GM23248 (cell line): ENCODE measurements around the gene ZNF839.

Experiments used
- EZH2 ChIP-seq: fragments of 200-600 bp; sonication (generic); IDR thresholded peaks from 2 replicates; pipeline ENCODE4 v1.6.1; 2018; ENCODE audit warnings: antibody characterized with exemption, mild to moderate bottlenecking; ENCODE audit not compliant: insufficient read depth, poor library complexity, severe bottlenecking
- EZH2phosphoT487 ChIP-seq: fragments of 200-600 bp; sonication (generic); IDR thresholded peaks from 2 replicates; pipeline ENCODE4 v1.6.1; 2018; ENCODE audit warnings: antibody characterized with exemption, moderate library complexity, mild to moderate bottlenecking, low read depth; ENCODE audit not compliant: insufficient read depth

DNA sequence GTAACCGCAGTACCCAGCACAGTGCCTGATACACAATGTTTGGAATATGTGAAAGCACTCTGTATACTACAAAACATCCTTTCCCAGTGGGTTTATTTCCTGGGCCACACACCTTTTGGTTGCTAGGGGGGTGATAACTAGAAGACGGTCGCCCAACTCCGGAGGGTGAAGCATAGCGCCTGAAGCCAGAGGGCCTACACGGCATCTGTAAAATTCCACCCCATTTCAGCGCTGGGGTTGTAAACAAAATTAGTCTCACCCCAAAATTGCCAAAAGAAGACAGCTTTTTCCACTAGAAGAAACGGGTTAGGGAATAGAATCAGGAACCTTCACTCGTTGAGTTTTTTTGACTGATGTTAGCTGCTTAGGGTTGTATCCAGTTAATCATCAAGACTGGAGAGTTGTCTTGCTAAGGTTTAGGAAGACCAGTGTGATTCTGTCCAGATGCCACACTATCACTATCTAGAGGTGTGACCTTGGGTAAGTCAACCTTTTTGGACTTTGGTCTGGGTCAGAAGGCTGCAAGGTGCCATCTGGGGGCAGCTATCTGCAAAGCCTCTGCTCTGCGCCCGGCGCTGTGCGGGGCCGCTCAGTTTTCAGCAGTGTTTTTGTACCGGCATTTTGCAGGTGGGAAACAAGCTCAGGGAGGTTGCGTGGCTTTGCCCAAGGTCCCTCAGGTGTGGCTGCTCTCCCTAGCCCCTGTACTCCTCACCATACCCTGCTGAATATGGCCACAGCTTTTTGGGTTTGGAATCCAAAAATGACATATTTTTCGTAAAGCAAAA is 1.3 kb downstream of the ZNF839 start:
- TF ChIP-seq EZH2 (no peak), EZH2phosphoT487 (no peak)
